H9 (cell line): ENCODE data around the gene MYO1D. TPM values are rescaled to one million over a fixed set of nuclear protein-coding genes. Genes with fewer than 3 reads are reported as not detected.

Experiments
- DNase-seq: peaks from one replicate; pipeline ENCODE4 v3.0.0-alpha.2; 2017
- H2AFZ ChIP-seq: one replicate; pipeline ENCODE4 v1.6.1; 2013; ENCODE audit warnings: mild to moderate bottlenecking, low read length, control low read depth, moderate library complexity
- H2AK5ac ChIP-seq: 2 replicates; pipeline ENCODE4 v1.6.1; 2013; ENCODE audit warnings: low read length, control low read depth, mixed read lengths; ENCODE audit not compliant: insufficient read length
- H2BK120ac ChIP-seq: one replicate; pipeline ENCODE4 v1.6.1; 2013; ENCODE audit warnings: low read depth, mild to moderate bottlenecking, low read length, control low read depth, inconsistent platforms; ENCODE audit not compliant: poor library complexity, severe bottlenecking
- H2BK12ac ChIP-seq: 2 replicates; pipeline ENCODE4 v1.6.1; 2013; ENCODE audit warnings: low read length, control low read depth, mixed read lengths, low read depth; ENCODE audit not compliant: insufficient read length
- H2BK15ac ChIP-seq: 2 replicates; pipeline ENCODE4 v1.6.1; 2013; ENCODE audit warnings: low read depth, low read length, control low read depth
- H2BK20ac ChIP-seq: one replicate; pipeline ENCODE4 v1.6.1; 2013; ENCODE audit warnings: low read depth, mild to moderate bottlenecking, low read length, control low read depth, inconsistent platforms; ENCODE audit not compliant: poor library complexity, severe bottlenecking
- H2BK5ac ChIP-seq: 2 replicates; pipeline ENCODE4 v1.6.1; 2013; ENCODE audit warnings: low read length, control low read depth, mixed read lengths; ENCODE audit not compliant: insufficient read length
- H3K14ac ChIP-seq: 2 replicates; pipeline ENCODE4 v1.6.1; 2013; ENCODE audit warnings: low read length, control low read depth; ENCODE audit not compliant: insufficient read depth
- H3K18ac ChIP-seq: 2 replicates; pipeline ENCODE4 v1.6.1; 2013; ENCODE audit warnings: low read depth, mild to moderate bottlenecking, mixed read lengths, low read length, control low read depth; ENCODE audit not compliant: insufficient read length
- H3K23ac ChIP-seq: 2 replicates; pipeline ENCODE4 v1.6.1; 2013; ENCODE audit warnings: low read length, control low read depth, mixed read lengths, low read depth; ENCODE audit not compliant: insufficient read length
- H3K23me2 ChIP-seq: 2 replicates; pipeline ENCODE4 v1.6.1; 2013; ENCODE audit warnings: low read depth, mild to moderate bottlenecking, mixed read lengths, low read length, control low read depth; ENCODE audit not compliant: insufficient read length, poor library complexity, severe bottlenecking
- H3K27ac ChIP-seq: 2 replicates; pipeline ENCODE4 v1.5.1; 2013; ENCODE audit warnings: low read length, control low read depth, mixed read lengths, low read depth; ENCODE audit not compliant: insufficient read length
- H3K27me3 ChIP-seq: 2 replicates; pipeline ENCODE4 v1.6.1; 2013; ENCODE audit warnings: low read length, control low read depth, inconsistent platforms; ENCODE audit not compliant: insufficient read depth
- H3K4ac ChIP-seq: 2 replicates; pipeline ENCODE4 v1.6.1; 2013; ENCODE audit warnings: low read depth, mild to moderate bottlenecking, control low read depth, inconsistent platforms, low read length, moderate library complexity
- H3K4me1 ChIP-seq: 2 replicates; pipeline ENCODE4 v1.6.1; 2013; ENCODE audit warnings: low read length, control low read depth, inconsistent platforms; ENCODE audit not compliant: insufficient read depth
- H3K4me2 ChIP-seq: 2 replicates; pipeline ENCODE4 v1.6.1; 2013; ENCODE audit warnings: low read length, control low read depth, mixed read lengths; ENCODE audit not compliant: insufficient read length, insufficient read depth
- H3K56ac ChIP-seq: 2 replicates; pipeline ENCODE4 v1.6.1; 2013; ENCODE audit warnings: low read depth, mild to moderate bottlenecking, mixed read lengths, low read length, control low read depth; ENCODE audit not compliant: insufficient read length
- H3K79me1 ChIP-seq: 2 replicates; pipeline ENCODE4 v1.6.1; 2013; ENCODE audit warnings: low read depth, mild to moderate bottlenecking, moderate library complexity, low read length, control low read depth, inconsistent platforms; ENCODE audit not compliant: insufficient read depth, poor library complexity, severe bottlenecking
- H3K79me2 ChIP-seq: 2 replicates; pipeline ENCODE4 v1.6.1; 2013; ENCODE audit warnings: low read length, control low read depth, inconsistent platforms; ENCODE audit not compliant: insufficient read depth
- H3K9ac ChIP-seq: 2 replicates; pipeline ENCODE4 v1.6.1; 2013; ENCODE audit warnings: low read length, control low read depth, mixed read lengths; ENCODE audit not compliant: insufficient read length; ENCODE audit errors: extremely low read depth
- H3K9me3 ChIP-seq: one replicate; pipeline ENCODE4 v1.6.1; 2013; ENCODE audit warnings: low read depth, low read length, inconsistent platforms; ENCODE audit not compliant: control insufficient read depth
- H3T11ph ChIP-seq: one replicate; pipeline ENCODE4 v1.6.1; 2013; ENCODE audit warnings: mild to moderate bottlenecking, low read length, control low read depth, inconsistent platforms
- H4K20me1 ChIP-seq: one replicate; pipeline ENCODE4 v1.6.1; 2013; ENCODE audit not compliant: control insufficient read depth, insufficient read length, insufficient read depth
- H4K5ac ChIP-seq: 2 replicates; pipeline ENCODE4 v1.6.1; 2013; ENCODE audit warnings: low read depth, mild to moderate bottlenecking, mixed read lengths, low read length, control low read depth; ENCODE audit not compliant: insufficient read length
- H4K8ac ChIP-seq: replicated peaks from 2 replicates; pipeline ENCODE4 v1.6.1; 2013; ENCODE audit warnings: low read length, control low read depth, mixed read lengths, low read depth; ENCODE audit not compliant: insufficient read length
- H4K91ac ChIP-seq: 2 replicates; pipeline ENCODE4 v1.6.1; 2013; ENCODE audit warnings: low read depth, mild to moderate bottlenecking, moderate library complexity, mixed read lengths, low read length, control low read depth; ENCODE audit not compliant: insufficient read length
- H3K27ac Mint-ChIP-seq, 3 experiments: 2 replicates in 2 of 3; 3 replicates in 1 of 3; pipeline ENCODE4 v1.8.0; 2020 to 2021; ENCODE audit warnings: mixed read lengths in 3 of 3, mild to moderate bottlenecking in 1 of 3, moderate library complexity in 1 of 3
- H3K27me3 Mint-ChIP-seq: 2 replicates; pipeline ENCODE4 v1.8.0; 2021; ENCODE audit warnings: low read depth, mild to moderate bottlenecking, moderate library complexity, mixed read lengths
- H3K36me3 Mint-ChIP-seq, 3 experiments: 2 replicates in 2 of 3; 3 replicates in 1 of 3; pipeline ENCODE4 v1.8.0; 2020 to 2021; ENCODE audit warnings: low read depth in 3 of 3, mixed read lengths in 3 of 3; ENCODE audit not compliant: insufficient read depth in 1 of 3
- H3K4me1 Mint-ChIP-seq, 2 experiments: 2 replicates each; pipeline ENCODE4 v1.8.0; 2020; ENCODE audit warnings: mixed read lengths in 2 of 2
- H3K4me3 Mint-ChIP-seq, 2 experiments: 2 replicates in 1 of 2; 3 replicates in 1 of 2; pipeline ENCODE4 v1.8.0; 2020 to 2021; ENCODE audit warnings: mild to moderate bottlenecking in 2 of 2, mixed read lengths in 2 of 2, moderate library complexity in 1 of 2
- H3K9me3 Mint-ChIP-seq, 2 experiments: 2 replicates in 1 of 2; 3 replicates in 1 of 2; pipeline ENCODE4 v1.8.0; 2020; ENCODE audit warnings: mild to moderate bottlenecking in 2 of 2, mixed read lengths in 2 of 2, moderate library complexity in 1 of 2
- WGBS: extraction: QIAGEN DNeasy Blood & Tissue Kit; methylation state at CpG from one replicate; pipeline ENCODE4 v1.1.7; 2013; ENCODE audit warnings: missing lambda C conversion rate, low lambda C conversion rate, mixed read lengths; ENCODE audit not compliant: insufficient read length; ENCODE audit errors: extremely low coverage; 5-methylcytosine and 5-hydroxymethylcytosine counted together
- total RNA-seq: library from RNA; stranded (reverse); gene quantifications from 2 replicates; pipeline ENCODE4 v1.2.1, GENCODE V29; 2021
- TF ChIP-seq, protein P1 (sequence below): fragments of 200-600 bp; sonication (generic); conservative IDR thresholded peaks from 3 replicates; pipeline ENCODE4 v1.8.0; 2021; ENCODE audit warnings: antibody characterized with exemption, mild to moderate bottlenecking

The MYO1D gene
- total RNA-seq, 1 experiment from 2014 or later: 19.0 TPM

- H3K4me1 Mint-ChIP-seq: peaks cover 18 to 25% of the 10 kb centered on the region in 2 experiments
- Histone ChIP-seq H4K91ac (no peak overlapping the region), H4K8ac (no peak overlapping the region), H3K14ac (no peak overlapping the region), H3T11ph (no peak overlapping the region), H3K4ac (no peak overlapping the region), H3K4me1 (peaks cover 3% of the 10 kb centered on the region; the same call in 1 of the 2 replicates), H2BK15ac (no peak overlapping the region), H3K56ac (no peak overlapping the region), H3K9ac (no peak overlapping the region), H4K20me1 (no peaks in the 10 kb centered on the region), H2BK5ac (no peak overlapping the region), H3K23me2 (no peaks in the 10 kb centered on the region), H3K23ac (no peak overlapping the region), H3K27ac (no peak overlapping the region), H2BK12ac (no peak overlapping the region), H3K79me2 (no peaks in the 10 kb centered on the region), H2BK120ac (no peak overlapping the region), H3K18ac (no peak overlapping the region), H2BK20ac (no peak overlapping the region), H2AK5ac (no peak overlapping the region), H3K27me3 (no peaks in the 10 kb centered on the region), H3K9me3 (no peaks in the 10 kb centered on the region), H3K4me2 (no peak overlapping the region), H2AFZ (no peak overlapping the region), H3K79me1 (no peaks in the 10 kb centered on the region), H4K5ac (no peak overlapping the region)
- no peak overlapping the region for H3K27ac Mint-ChIP-seq
- no peaks in the 10 kb centered on the region for H3K36me3 Mint-ChIP-seq
- DNase-seq: no peak
- TF ChIP-seq, protein P1, sequence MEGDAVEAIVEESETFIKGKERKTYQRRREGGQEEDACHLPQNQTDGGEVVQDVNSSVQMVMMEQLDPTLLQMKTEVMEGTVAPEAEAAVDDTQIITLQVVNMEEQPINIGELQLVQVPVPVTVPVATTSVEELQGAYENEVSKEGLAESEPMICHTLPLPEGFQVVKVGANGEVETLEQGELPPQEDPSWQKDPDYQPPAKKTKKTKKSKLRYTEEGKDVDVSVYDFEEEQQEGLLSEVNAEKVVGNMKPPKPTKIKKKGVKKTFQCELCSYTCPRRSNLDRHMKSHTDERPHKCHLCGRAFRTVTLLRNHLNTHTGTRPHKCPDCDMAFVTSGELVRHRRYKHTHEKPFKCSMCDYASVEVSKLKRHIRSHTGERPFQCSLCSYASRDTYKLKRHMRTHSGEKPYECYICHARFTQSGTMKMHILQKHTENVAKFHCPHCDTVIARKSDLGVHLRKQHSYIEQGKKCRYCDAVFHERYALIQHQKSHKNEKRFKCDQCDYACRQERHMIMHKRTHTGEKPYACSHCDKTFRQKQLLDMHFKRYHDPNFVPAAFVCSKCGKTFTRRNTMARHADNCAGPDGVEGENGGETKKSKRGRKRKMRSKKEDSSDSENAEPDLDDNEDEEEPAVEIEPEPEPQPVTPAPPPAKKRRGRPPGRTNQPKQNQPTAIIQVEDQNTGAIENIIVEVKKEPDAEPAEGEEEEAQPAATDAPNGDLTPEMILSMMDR: no peak
- no peaks in the 10 kb centered on the region; the same call in 1 of the 2 replicates for H3K27me3 Mint-ChIP-seq
- WGBS: no CpG with 5 or more reads among the region's 6 CpGs
- no peak overlapping the region for H3K4me3 Mint-ChIP-seq
- H3K9me3 Mint-ChIP-seq: no peaks in the 10 kb centered on the region; a peak in 1 of 5 replicates
Measured at GRCh38 chr17:32626379-32626791, 250.5 kb downstream of the MYO1D start.
